ENCODE results near the gene NFATC1.

Gene NFATC1

DNA sequence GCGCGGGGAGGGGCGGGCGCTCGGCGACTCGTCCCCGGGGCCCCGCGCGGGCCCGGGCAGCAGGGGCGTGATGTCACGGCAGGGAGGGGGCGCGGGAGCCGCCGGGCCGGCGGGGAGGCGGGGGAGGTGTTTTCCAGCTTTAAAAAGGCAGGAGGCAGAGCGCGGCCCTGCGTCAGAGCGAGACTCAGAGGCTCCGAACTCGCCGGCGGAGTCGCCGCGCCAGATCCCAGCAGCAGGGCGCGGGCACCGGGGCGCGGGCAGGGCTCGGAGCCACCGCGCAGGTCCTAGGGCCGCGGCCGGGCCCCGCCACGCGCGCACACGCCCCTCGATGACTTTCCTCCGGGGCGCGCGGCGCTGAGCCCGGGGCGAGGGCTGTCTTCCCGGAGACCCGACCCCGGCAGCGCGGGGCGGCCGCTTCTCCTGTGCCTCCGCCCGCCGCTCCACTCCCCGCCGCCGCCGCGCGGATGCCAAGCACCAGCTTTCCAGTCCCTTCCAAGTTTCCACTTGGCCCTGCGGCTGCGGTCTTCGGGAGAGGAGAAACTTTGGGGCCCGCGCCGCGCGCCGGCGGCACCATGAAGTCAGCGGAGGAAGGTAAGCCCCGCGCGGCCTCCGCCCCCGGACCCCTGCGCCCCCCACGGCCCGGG is at the start of gene NFATC1:
NFATC1 (plus strand) TSS at position 170 of the 644 bp plus-strand sequence; CDS start at position 465, 295 bp downstream.
- CTCF ChIA-PET, result interaction anchor here (0.9 to 3.7 kb wide), 8 partner anchors 10 to 248 kb away, joined by 3 to 27 read pairs (median 4); no protein-coding TSS in a partner anchor
- TF ChIP-seq, protein P1, sequence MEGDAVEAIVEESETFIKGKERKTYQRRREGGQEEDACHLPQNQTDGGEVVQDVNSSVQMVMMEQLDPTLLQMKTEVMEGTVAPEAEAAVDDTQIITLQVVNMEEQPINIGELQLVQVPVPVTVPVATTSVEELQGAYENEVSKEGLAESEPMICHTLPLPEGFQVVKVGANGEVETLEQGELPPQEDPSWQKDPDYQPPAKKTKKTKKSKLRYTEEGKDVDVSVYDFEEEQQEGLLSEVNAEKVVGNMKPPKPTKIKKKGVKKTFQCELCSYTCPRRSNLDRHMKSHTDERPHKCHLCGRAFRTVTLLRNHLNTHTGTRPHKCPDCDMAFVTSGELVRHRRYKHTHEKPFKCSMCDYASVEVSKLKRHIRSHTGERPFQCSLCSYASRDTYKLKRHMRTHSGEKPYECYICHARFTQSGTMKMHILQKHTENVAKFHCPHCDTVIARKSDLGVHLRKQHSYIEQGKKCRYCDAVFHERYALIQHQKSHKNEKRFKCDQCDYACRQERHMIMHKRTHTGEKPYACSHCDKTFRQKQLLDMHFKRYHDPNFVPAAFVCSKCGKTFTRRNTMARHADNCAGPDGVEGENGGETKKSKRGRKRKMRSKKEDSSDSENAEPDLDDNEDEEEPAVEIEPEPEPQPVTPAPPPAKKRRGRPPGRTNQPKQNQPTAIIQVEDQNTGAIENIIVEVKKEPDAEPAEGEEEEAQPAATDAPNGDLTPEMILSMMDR (IDR thresholded peaks at IDR 0.05; ENCODE audit: control extremely low read depth, extremely low read depth, low read depth, missing control alignments), result no peak
- peak; percentile 83 for DNase-seq (ENCODE audit: extremely low spot score)
- POLR2A ChIA-PET, result interaction anchor here (0.6 kb wide), 2 partner anchors 140 to 239 kb away, joined by 3 to 4 read pairs; no protein-coding TSS in a partner anchor

DNA sequence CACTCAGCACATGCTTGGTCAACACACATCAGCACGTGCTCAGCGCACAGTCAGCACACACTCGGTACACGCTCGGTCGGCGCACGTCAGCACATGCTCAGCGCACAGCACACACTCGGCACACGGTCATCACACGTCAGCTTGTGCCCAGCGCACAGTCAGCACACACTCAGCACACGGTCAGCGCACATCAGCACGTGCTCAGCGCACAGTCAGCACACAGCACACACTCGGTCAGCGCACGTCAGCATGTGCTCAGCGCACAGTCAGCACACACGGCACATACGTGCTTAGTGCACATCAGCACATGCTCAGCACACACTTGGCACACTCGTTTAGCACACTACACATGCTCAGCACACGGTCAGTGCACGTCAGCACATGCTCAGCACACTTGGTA is 49.7 kb upstream of the NFATC1 start:
- DNase-seq (ENCODE audit: extremely low spot score), result no peak
- POLR2A ChIA-PET, result no interaction called here
- CTCF ChIA-PET, result no interaction called here

DNA sequence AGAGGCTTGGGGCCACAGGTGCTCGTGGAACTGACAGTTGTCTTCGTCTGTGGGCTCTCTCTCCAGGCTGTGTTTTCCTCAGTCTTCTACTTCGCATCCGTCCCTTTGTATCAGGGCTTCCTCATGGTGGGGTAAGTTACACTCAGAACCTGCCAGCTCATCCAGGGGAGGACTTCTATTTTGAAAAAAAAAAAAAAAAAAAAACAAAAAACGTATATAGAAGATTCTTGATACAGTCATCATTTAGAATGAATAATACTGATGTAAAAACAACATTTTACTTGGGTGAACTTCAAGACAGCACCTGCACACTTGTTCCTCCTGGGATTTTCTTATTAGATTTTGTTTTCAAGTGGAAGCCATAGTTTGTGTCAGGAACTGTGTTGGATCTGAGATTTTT is 47.7 kb upstream of the NFATC1 start:
- TF ChIP-seq, protein P1 (IDR thresholded peaks at IDR 0.05; ENCODE audit: control extremely low read depth, extremely low read depth, low read depth, missing control alignments), result no peak
- POLR2A ChIA-PET, result no interaction called here
- DNase-seq (ENCODE audit: extremely low spot score), result no peak
- CTCF ChIA-PET, result interaction anchor here (1.4 kb wide), 1 partner anchor 27 kb away, joined by 3 read pairs; no protein-coding TSS in a partner anchor

More for the DNA sequence above, 49.7 kb upstream of the NFATC1 start:
- TF ChIP-seq, protein P1 (IDR thresholded peaks at IDR 0.05; ENCODE audit: control extremely low read depth, extremely low read depth, low read depth, missing control alignments), result no peak

DNA sequence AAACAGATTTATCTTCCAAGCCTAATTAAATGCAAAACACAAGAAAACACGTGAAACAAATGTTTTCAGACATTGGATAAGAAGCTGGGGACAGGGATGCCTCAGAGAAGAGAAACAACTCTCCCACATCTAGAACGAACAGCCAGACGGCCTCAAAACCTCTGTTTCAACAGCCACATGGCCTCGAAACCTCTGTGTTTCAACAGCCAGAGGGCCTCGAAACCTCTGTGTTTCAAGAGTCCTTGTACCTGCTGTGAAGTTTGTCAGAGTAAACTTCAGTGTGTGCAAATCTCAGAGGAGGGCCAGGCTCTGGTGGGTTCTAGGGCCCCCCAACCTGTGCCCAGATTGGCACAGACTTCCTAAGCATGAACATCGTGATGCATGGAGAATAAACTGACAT is 43.3 kb upstream of the NFATC1 start:
- ChIA-PET CTCF (no interaction called here), POLR2A (no interaction called here)
- TF ChIP-seq, protein P1 (IDR thresholded peaks at IDR 0.05; ENCODE audit: control extremely low read depth, extremely low read depth, low read depth, missing control alignments), result no peak
- no peak for DNase-seq (ENCODE audit: extremely low spot score)

DNA sequence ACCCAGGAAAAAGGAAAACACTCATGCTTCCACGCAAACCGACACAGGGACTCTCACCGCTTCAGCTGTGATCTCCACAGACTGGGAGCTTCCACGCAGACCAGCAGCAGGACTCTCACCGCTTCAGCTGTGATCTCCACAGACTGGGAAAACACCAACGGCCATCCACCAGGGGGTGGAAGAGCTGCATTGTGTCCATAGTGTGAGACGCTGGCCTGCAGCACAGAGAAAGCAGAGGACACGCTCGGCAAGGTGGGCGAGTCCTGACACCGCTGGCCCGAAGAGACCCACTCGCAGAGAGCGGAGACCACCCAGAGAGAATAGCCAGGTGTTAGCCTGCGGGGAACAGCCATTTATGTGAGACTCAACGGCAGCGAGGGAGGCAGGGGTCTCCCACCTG is 42.5 kb upstream of the NFATC1 start:
- CTCF ChIA-PET, result no interaction called here
- DNase-seq (ENCODE audit: extremely low spot score), result no peak

DNA sequence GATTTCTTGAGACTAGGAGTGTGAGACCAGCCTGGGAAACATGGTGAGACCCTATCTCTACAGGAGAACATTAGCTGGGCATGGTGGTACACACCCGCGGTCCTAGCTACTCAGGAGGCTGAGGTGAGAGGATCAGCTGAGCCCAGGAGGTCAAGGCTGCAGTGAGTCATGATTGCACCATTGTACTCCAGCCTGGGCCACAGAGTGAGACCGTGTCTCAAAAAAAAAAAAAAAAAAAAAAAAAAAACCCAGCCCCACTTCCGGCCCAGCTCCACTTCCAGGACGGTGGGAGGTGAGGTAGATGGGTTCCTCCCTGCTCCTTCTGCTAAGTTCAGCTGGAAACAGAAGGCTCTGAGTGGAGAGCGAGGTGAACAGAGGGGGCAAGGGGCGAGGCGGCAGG is 41.4 kb upstream of the NFATC1 start:
- TF ChIP-seq, protein P1 (IDR thresholded peaks at IDR 0.05; ENCODE audit: control extremely low read depth, extremely low read depth, low read depth, missing control alignments), result no peak
- POLR2A ChIA-PET, result interaction anchor here (0.8 kb wide), 1 partner anchor 320 kb away, joined by 4 read pairs; no protein-coding TSS in a partner anchor
- no peak for DNase-seq (ENCODE audit: extremely low spot score)
- CTCF ChIA-PET, result no interaction called here

More for the DNA sequence above, 42.5 kb upstream of the NFATC1 start:
- TF ChIP-seq, protein P1 (IDR thresholded peaks at IDR 0.05; ENCODE audit: control extremely low read depth, extremely low read depth, low read depth, missing control alignments), result no peak
- POLR2A ChIA-PET, result no interaction called here

Data from GM10248 (cell line).